Heart right ventricle (tissue), 16 donors: Measurements from ENCODE around the gene TAS1R2. TPM values are rescaled to one million over a fixed set of nuclear protein-coding genes. Genes with fewer than 3 reads are reported as not detected.
"Not testable (repeated sequence)": the region's sequence is repeated elsewhere in the genome, so short reads cannot be mapped to it uniquely, and the experiment has no call there.

ENCODE experiments used
- ATAC-seq, 8 donors: fragments of 200-7000 bp; cut with Tn5 transposase; one replicate each; pipeline ENCODE4 v1.9.1; 2020; ENCODE audit warnings: mild to moderate bottlenecking in 8 of 8, moderate library complexity in 8 of 8, moderate number of reproducible peaks in 1 of 8
- DNase-seq, 2 donors: peaks; one replicate each; pipeline ENCODE4 v3.0.0-alpha.2; 2020
- H3K27ac ChIP-seq, 10 donors: fragments of 200-600 bp; sonication (generic) in 2 of 10; one replicate each; pipeline versions ENCODE4 v1.5.0 to v1.8.0; 2020 to 2022; ENCODE audit warnings: mild to moderate bottlenecking in 3 of 10
- H3K27me3 ChIP-seq, 7 donors: fragments of 200-600 bp; one replicate each; pipeline ENCODE4 v1.8.0; 2021 to 2022; ENCODE audit warnings: mild to moderate bottlenecking in 2 of 7
- H3K36me3 ChIP-seq, 9 donors: fragments of 200-600 bp; sonication (generic) in 1 of 9; one replicate each; pipeline versions ENCODE4 v1.5.0 to v1.8.0; 2020 to 2022; ENCODE audit warnings: mild to moderate bottlenecking in 2 of 9
- H3K4me1 ChIP-seq, 9 donors: fragments of 200-600 bp; sonication (generic) in 1 of 9; one replicate each; pipeline versions ENCODE4 v1.5.0 to v1.8.0; 2020 to 2022; ENCODE audit warnings: mild to moderate bottlenecking in 4 of 9
- H3K4me3 ChIP-seq, 10 donors: fragments of 200-600 bp; sonication (generic) in 2 of 10; one replicate each; pipeline versions ENCODE4 v1.5.0 to v1.8.0; 2020 to 2022; ENCODE audit warnings: mild to moderate bottlenecking in 7 of 10, moderate library complexity in 2 of 10
- H3K9me3 ChIP-seq, 11 donors: fragments of 200-600 bp in 10 of 11; sonication (generic) in 2 of 11; one replicate each; pipeline versions ENCODE4 v1.5.0 to v1.8.0; 2013 to 2022; ENCODE audit warnings: mild to moderate bottlenecking in 2 of 11, control low read depth in 1 of 11, moderate library complexity in 1 of 11
- WGBS, 2 donors: extraction: QIAGEN DNeasy Blood & Tissue Kit; methylation state at CpG; one replicate each; pipeline ENCODE4 v1.1.7; 2013; ENCODE audit warnings: inconsistent platforms in 1 of 2; 5-methylcytosine and 5-hydroxymethylcytosine counted together
- intact Hi-C, 10 donors: fragments of 100-400 bp; cut with DNase I; formaldehyde crosslinking; loops; one replicate each; pipeline versions ENCODE4 v1.11.1 to v1.14.2; 2022
- polyA plus RNA-seq, 2 donors: library from polyadenylated mRNA; stranded (reverse); fragments of 200-250 nt; gene quantifications; one replicate each; pipeline ENCODE4 v1.2.3, GENCODE V29; 2013
- total RNA-seq, 10 donors: library from RNA; stranded (reverse); fragmentation: NEBNext Ultra II Directional in 3 of 10; extraction: Animal tissue kit (Norgen Biotek cat#: 25700) in 3 of 10; gene quantifications; one replicate each; pipeline versions ENCODE4 v1.2.1 to v1.2.4, GENCODE V29; 2021 to 2023
- TF ChIP-seq, protein P1 (sequence below), 9 donors: fragments of 200-600 bp; sonication (generic) in 2 of 9; IDR thresholded peaks; one replicate each; pipeline versions ENCODE4 v1.5.0 to v1.8.0; 2021 to 2022; ENCODE audit warnings: antibody characterized with exemption in 9 of 9, mild to moderate bottlenecking in 5 of 9, moderate library complexity in 1 of 9
- donor health status: Arrhythmogenic right ventricular cardiomyopathy.
- donor health status: ischemic (EF 13 %, LVEDD 7.1; RV severe dilation, severe dysfunction).
- donor health status: healthy with polysubstance abuse.
- donor health status: DM: no; HTN: yes; CAD: no.
- donor health status: DM: no; HTN: no; CAD: no.
- donor health status: ischemic (EF 25% LVEDD 6.9; RV normal size, moderate dysfunction).
- donor health status: ischemic (EF 25% LVEDD 5.7; RV mildly dilated, moderate dysfunction).
- donor health status: healthy.
- donor health status: DM: yes; HTN: yes; CAD: no.
- donor health status: Ischemic cardiomyopathy.
- donor health status: ischemic (EF 35%, LVEDD 5.7; RV mildly dilated, moderate dysfunction).
- donor health status: nonischemic (EF 11% LVEDD 7.7; RV severe dilation, severe dysfunction).
- donor health status: DM: yes; HTN: yes; CAD: no.
- donor health status: PGD.
- donor health status: ischemic (EF 29% LVEDD 5.4; RV normal size, mild dysfunction).
- donor health status: nonischemic (EF 23%, LVEDD 6.1; RV moderate dilation, normal function).

Gene TAS1R2
- total and polyA plus RNA-seq, 12 donors: not detected

DNA sequence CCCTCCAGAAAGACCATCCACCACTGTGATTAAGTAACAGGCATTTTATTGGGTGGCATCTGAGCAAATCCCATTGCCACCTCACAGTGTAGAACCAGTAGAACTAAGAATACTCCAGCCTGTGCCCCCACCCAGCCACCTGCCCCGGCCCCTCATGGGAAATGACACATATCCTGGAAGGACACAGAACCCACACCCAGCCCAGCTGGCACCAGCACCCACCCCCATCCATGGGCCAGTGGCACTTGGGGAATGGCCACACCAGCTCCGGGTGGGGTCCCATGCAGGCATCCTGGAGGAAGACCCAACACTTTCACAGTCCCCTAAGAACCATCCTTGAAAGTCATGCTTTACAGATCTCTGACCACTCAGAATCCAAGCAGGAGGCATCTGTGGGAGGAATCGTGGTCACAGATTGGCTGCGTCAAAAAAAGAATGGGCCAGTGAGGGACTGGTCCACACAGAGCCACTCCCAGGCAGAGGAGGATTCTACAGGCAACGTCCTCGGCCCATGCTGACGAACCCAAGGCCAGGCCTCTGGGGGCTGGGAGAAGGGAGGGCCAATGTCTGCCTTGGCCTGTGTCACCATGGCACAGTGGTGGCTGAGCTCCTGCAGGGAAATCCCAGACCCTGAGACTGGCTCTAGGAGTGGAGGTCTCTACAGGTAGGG, 12.1 kb upstream of the TAS1R2 start:
- no peak for DNase-seq
- intact Hi-C loops: loop anchor here in 2 of 10 donors (5.0 kb wide), 1 partner anchor 274 kb away; no protein-coding TSS in a partner anchor
- 87 to 90% methylated on average over 7 of the region's 7 CpGs for WGBS, 2 donors

DNA sequence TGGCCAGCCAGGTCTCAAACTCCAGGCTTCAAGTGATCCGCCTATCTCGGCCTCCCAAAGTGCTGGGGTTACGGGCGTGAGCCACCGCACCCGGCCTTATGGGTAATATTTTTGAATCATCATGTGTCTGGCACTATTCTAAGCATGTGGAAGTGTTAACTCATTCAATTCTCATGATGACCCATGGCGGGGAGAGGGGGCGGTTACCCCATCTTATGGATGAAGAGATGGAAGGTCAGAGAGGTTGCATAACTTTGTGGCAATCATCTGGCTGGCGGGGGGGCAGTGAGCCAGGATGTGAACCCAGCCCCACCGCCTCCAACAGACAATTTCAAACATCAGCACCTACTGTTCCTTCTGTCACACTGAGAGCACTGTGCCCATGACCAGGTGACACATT, 11.5 kb upstream of the TAS1R2 start:
- no peak for ATAC-seq
- Histone ChIP-seq H3K36me3 (peaks cover 0 to 13% (median 0%) of the 10 kb centered on the region in 9 donors), H3K4me1 (peaks cover 0 to 11% (median 6%) of the 10 kb centered on the region in 9 donors), H3K27me3 (peaks cover 0 to 18% (median 0%) of the 10 kb centered on the region in 7 donors), H3K27ac (no peak overlapping the region), H3K4me3 (no peak overlapping the region), H3K9me3 (no peaks in the 10 kb centered on the region)
- intact Hi-C loops: loop anchor here in 2 of 10 donors (5.0 kb wide), 1 partner anchor 274 kb away; no protein-coding TSS in a partner anchor
- TF ChIP-seq, protein P1, sequence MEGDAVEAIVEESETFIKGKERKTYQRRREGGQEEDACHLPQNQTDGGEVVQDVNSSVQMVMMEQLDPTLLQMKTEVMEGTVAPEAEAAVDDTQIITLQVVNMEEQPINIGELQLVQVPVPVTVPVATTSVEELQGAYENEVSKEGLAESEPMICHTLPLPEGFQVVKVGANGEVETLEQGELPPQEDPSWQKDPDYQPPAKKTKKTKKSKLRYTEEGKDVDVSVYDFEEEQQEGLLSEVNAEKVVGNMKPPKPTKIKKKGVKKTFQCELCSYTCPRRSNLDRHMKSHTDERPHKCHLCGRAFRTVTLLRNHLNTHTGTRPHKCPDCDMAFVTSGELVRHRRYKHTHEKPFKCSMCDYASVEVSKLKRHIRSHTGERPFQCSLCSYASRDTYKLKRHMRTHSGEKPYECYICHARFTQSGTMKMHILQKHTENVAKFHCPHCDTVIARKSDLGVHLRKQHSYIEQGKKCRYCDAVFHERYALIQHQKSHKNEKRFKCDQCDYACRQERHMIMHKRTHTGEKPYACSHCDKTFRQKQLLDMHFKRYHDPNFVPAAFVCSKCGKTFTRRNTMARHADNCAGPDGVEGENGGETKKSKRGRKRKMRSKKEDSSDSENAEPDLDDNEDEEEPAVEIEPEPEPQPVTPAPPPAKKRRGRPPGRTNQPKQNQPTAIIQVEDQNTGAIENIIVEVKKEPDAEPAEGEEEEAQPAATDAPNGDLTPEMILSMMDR (IDR thresholded peaks at IDR 0.05): no peak
- DNase-seq: no peak
- WGBS, 2 donors: 95 to 98% methylated on average over 10 of the region's 10 CpGs

More for the DNA sequence above, 12.1 kb upstream of the TAS1R2 start:
- H3K4me3 ChIP-seq: no peak overlapping the region
- H3K27me3 ChIP-seq: peaks cover 0 to 16% (median 0%) of the 10 kb centered on the region in 7 donors
- peaks cover 0 to 13% (median 0%) of the 10 kb centered on the region in 9 donors for H3K36me3 ChIP-seq
- no peak overlapping the region for H3K27ac ChIP-seq
- peaks cover 0 to 11% (median 6%) of the 10 kb centered on the region in 9 donors for H3K4me1 ChIP-seq
- ATAC-seq: no peak
- TF ChIP-seq, protein P1 (IDR thresholded peaks at IDR 0.05): no peak
- H3K9me3 ChIP-seq: no peaks in the 10 kb centered on the region

DNA sequence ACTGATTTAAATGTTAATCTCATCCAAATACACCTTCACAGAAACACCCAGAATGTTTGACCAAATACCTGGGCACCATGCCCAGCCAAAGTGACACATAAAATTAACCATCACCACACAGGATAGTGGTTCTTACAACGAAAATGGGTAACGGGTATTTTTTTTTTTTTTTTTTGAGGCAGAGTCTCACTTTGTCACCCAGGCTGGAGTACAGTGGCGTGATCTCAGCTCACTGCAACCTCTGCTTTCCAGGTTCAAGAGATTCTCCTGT, 11.1 kb upstream of the TAS1R2 start:
- H3K27me3 ChIP-seq: peaks cover 0 to 22% (median 3%) of the 10 kb centered on the region in 7 donors
- intact Hi-C loops: loop anchor here in 2 of 10 donors (5.0 kb wide), 1 partner anchor 273 kb away; no protein-coding TSS in a partner anchor
- ATAC-seq, H3K27ac ChIP-seq, H3K9me3 ChIP-seq, H3K4me3 ChIP-seq, DNase-seq: not testable (repeated sequence)
- peaks cover 0 to 11% (median 6%) of the 10 kb centered on the region in 9 donors for H3K4me1 ChIP-seq
- WGBS, 2 donors: 62 to 63% methylated on average over 3 of the region's 3 CpGs
- peaks cover 0 to 13% (median 0%) of the 10 kb centered on the region in 9 donors for H3K36me3 ChIP-seq

DNA sequence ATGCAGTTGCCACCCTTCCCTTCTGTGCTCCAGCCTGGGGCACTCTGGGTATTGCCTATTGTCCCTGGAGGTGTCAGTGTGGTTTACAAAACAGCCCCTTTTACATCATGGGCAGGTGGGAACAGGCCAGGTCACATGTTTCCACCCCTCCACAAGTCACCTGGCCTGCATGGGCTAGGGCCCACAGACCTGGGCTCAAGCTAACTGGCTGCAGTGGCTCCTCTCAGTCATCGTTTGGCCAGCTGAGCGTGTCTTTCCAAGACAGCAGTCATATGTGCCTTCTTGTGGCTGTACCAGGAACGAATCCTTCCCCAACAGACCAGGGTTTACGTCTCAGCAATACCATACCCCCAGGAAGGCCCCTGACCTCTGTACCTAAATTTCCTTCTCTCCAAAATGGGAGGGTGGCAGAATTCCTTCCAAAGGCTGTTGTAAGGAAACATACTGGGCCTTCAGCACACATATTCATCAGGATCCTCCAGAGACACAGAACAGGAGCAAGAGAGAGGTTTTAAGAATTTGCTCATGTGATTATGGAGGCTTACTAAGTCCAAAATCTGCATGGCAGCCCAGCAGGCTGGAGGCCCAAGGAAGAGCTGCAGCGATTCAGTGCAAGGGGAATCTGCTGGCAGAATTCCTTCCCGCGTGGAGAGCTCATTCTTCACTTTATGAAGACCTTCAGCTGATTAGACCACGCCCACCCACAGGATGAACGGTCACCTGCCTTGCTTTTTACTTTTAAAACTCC, 10.6 kb upstream of the TAS1R2 start:
- Histone ChIP-seq H3K9me3 (no peaks in the 10 kb centered on the region), H3K27me3 (peaks cover 0 to 26% (median 4%) of the 10 kb centered on the region in 7 donors), H3K36me3 (peaks cover 0 to 13% (median 0%) of the 10 kb centered on the region in 9 donors), H3K4me3 (no peak overlapping the region), H3K27ac (no peak overlapping the region), H3K4me1 (peaks cover 0 to 6% (median 2%) of the 10 kb centered on the region in 9 donors)
- intact Hi-C loops: loop anchor here in 3 of 10 donors (5.0 kb wide), 2 partner anchors 268 to 273 kb away; no protein-coding TSS in a partner anchor
- ATAC-seq: no peak
- no peak for DNase-seq
- TF ChIP-seq, protein P1 (IDR thresholded peaks at IDR 0.05): no peak
- WGBS, 2 donors: 72 to 78% methylated on average over 9 of the region's 9 CpGs
